SU-DHL-6 (cell line): ENCODE data around the gene SNX1.

Source experiments
- CTCF ChIP-seq: fragments of 200-600 bp; sonication (generic); IDR thresholded peaks from one replicate; pipeline ENCODE4 v1.5.1; 2017; ENCODE audit warnings: antibody characterized with exemption, mild to moderate bottlenecking, low read length, moderate library complexity; ENCODE audit not compliant: insufficient read depth, poor library complexity, severe bottlenecking
- EZH2phosphoT487 ChIP-seq: fragments of 200-600 bp; sonication (generic), shearing (Covaris generic); conservative IDR thresholded peaks from 2 replicates; pipeline ENCODE4 v1.6.1; 2018; ENCODE audit warnings: mild to moderate bottlenecking, antibody characterized with exemption, low read length, moderate library complexity, mixed read lengths

GRCh38 chr15:64156652-64157331, 61.0 kb downstream of the SNX1 start:
- TF ChIP-seq CTCF, result no peak
- TF ChIP-seq EZH2phosphoT487, result no peak
